H9 (cell line): ENCODE data around the gene KMT2B. TPM values are rescaled to one million over a fixed set of nuclear protein-coding genes. Genes with fewer than 3 reads are reported as not detected.
A peak's percentile ranks its signal among the peaks of the same experiment; 100 is the strongest.

ENCODE experiments used
- DNase-seq: peaks from one replicate; pipeline ENCODE4 v3.0.0-alpha.2; 2017
- H2AFZ ChIP-seq: one replicate; pipeline ENCODE4 v1.6.1; 2013; ENCODE audit warnings: mild to moderate bottlenecking, low read length, control low read depth, moderate library complexity
- H2AK5ac ChIP-seq: 2 replicates; pipeline ENCODE4 v1.6.1; 2013; ENCODE audit warnings: low read length, control low read depth, mixed read lengths; ENCODE audit not compliant: insufficient read length
- H2BK120ac ChIP-seq: one replicate; pipeline ENCODE4 v1.6.1; 2013; ENCODE audit warnings: low read depth, mild to moderate bottlenecking, low read length, control low read depth, inconsistent platforms; ENCODE audit not compliant: poor library complexity, severe bottlenecking
- H2BK12ac ChIP-seq: 2 replicates; pipeline ENCODE4 v1.6.1; 2013; ENCODE audit warnings: low read length, control low read depth, mixed read lengths, low read depth; ENCODE audit not compliant: insufficient read length
- H2BK15ac ChIP-seq: 2 replicates; pipeline ENCODE4 v1.6.1; 2013; ENCODE audit warnings: low read depth, low read length, control low read depth
- H2BK20ac ChIP-seq: one replicate; pipeline ENCODE4 v1.6.1; 2013; ENCODE audit warnings: low read depth, mild to moderate bottlenecking, low read length, control low read depth, inconsistent platforms; ENCODE audit not compliant: poor library complexity, severe bottlenecking
- H2BK5ac ChIP-seq: 2 replicates; pipeline ENCODE4 v1.6.1; 2013; ENCODE audit warnings: low read length, control low read depth, mixed read lengths; ENCODE audit not compliant: insufficient read length
- H3K14ac ChIP-seq: 2 replicates; pipeline ENCODE4 v1.6.1; 2013; ENCODE audit warnings: low read length, control low read depth; ENCODE audit not compliant: insufficient read depth
- H3K18ac ChIP-seq: 2 replicates; pipeline ENCODE4 v1.6.1; 2013; ENCODE audit warnings: low read depth, mild to moderate bottlenecking, mixed read lengths, low read length, control low read depth; ENCODE audit not compliant: insufficient read length
- H3K23ac ChIP-seq: 2 replicates; pipeline ENCODE4 v1.6.1; 2013; ENCODE audit warnings: low read length, control low read depth, mixed read lengths, low read depth; ENCODE audit not compliant: insufficient read length
- H3K23me2 ChIP-seq: 2 replicates; pipeline ENCODE4 v1.6.1; 2013; ENCODE audit warnings: low read depth, mild to moderate bottlenecking, mixed read lengths, low read length, control low read depth; ENCODE audit not compliant: insufficient read length, poor library complexity, severe bottlenecking
- H3K27ac ChIP-seq: 2 replicates; pipeline ENCODE4 v1.5.1; 2013; ENCODE audit warnings: low read length, control low read depth, mixed read lengths, low read depth; ENCODE audit not compliant: insufficient read length
- H3K27me3 ChIP-seq: 2 replicates; pipeline ENCODE4 v1.6.1; 2013; ENCODE audit warnings: low read length, control low read depth, inconsistent platforms; ENCODE audit not compliant: insufficient read depth
- H3K4ac ChIP-seq: 2 replicates; pipeline ENCODE4 v1.6.1; 2013; ENCODE audit warnings: low read depth, mild to moderate bottlenecking, control low read depth, inconsistent platforms, low read length, moderate library complexity
- H3K4me1 ChIP-seq: 2 replicates; pipeline ENCODE4 v1.6.1; 2013; ENCODE audit warnings: low read length, control low read depth, inconsistent platforms; ENCODE audit not compliant: insufficient read depth
- H3K4me2 ChIP-seq: 2 replicates; pipeline ENCODE4 v1.6.1; 2013; ENCODE audit warnings: low read length, control low read depth, mixed read lengths; ENCODE audit not compliant: insufficient read length, insufficient read depth
- H3K56ac ChIP-seq: 2 replicates; pipeline ENCODE4 v1.6.1; 2013; ENCODE audit warnings: low read depth, mild to moderate bottlenecking, mixed read lengths, low read length, control low read depth; ENCODE audit not compliant: insufficient read length
- H3K79me1 ChIP-seq: 2 replicates; pipeline ENCODE4 v1.6.1; 2013; ENCODE audit warnings: low read depth, mild to moderate bottlenecking, moderate library complexity, low read length, control low read depth, inconsistent platforms; ENCODE audit not compliant: insufficient read depth, poor library complexity, severe bottlenecking
- H3K79me2 ChIP-seq: 2 replicates; pipeline ENCODE4 v1.6.1; 2013; ENCODE audit warnings: low read length, control low read depth, inconsistent platforms; ENCODE audit not compliant: insufficient read depth
- H3K9ac ChIP-seq: 2 replicates; pipeline ENCODE4 v1.6.1; 2013; ENCODE audit warnings: low read length, control low read depth, mixed read lengths; ENCODE audit not compliant: insufficient read length; ENCODE audit errors: extremely low read depth
- H3K9me3 ChIP-seq: one replicate; pipeline ENCODE4 v1.6.1; 2013; ENCODE audit warnings: low read depth, low read length, inconsistent platforms; ENCODE audit not compliant: control insufficient read depth
- H3T11ph ChIP-seq: one replicate; pipeline ENCODE4 v1.6.1; 2013; ENCODE audit warnings: mild to moderate bottlenecking, low read length, control low read depth, inconsistent platforms
- H4K20me1 ChIP-seq: one replicate; pipeline ENCODE4 v1.6.1; 2013; ENCODE audit not compliant: control insufficient read depth, insufficient read length, insufficient read depth
- H4K5ac ChIP-seq: 2 replicates; pipeline ENCODE4 v1.6.1; 2013; ENCODE audit warnings: low read depth, mild to moderate bottlenecking, mixed read lengths, low read length, control low read depth; ENCODE audit not compliant: insufficient read length
- H4K8ac ChIP-seq: replicated peaks from 2 replicates; pipeline ENCODE4 v1.6.1; 2013; ENCODE audit warnings: low read length, control low read depth, mixed read lengths, low read depth; ENCODE audit not compliant: insufficient read length
- H4K91ac ChIP-seq: 2 replicates; pipeline ENCODE4 v1.6.1; 2013; ENCODE audit warnings: low read depth, mild to moderate bottlenecking, moderate library complexity, mixed read lengths, low read length, control low read depth; ENCODE audit not compliant: insufficient read length
- H3K27ac Mint-ChIP-seq, 3 experiments: 2 replicates in 2 of 3; 3 replicates in 1 of 3; pipeline ENCODE4 v1.8.0; 2020 to 2021; ENCODE audit warnings: mixed read lengths in 3 of 3, mild to moderate bottlenecking in 1 of 3, moderate library complexity in 1 of 3
- H3K27me3 Mint-ChIP-seq: 2 replicates; pipeline ENCODE4 v1.8.0; 2021; ENCODE audit warnings: low read depth, mild to moderate bottlenecking, moderate library complexity, mixed read lengths
- H3K36me3 Mint-ChIP-seq, 3 experiments: 2 replicates in 2 of 3; 3 replicates in 1 of 3; pipeline ENCODE4 v1.8.0; 2020 to 2021; ENCODE audit warnings: low read depth in 3 of 3, mixed read lengths in 3 of 3; ENCODE audit not compliant: insufficient read depth in 1 of 3
- H3K4me1 Mint-ChIP-seq, 2 experiments: 2 replicates each; pipeline ENCODE4 v1.8.0; 2020; ENCODE audit warnings: mixed read lengths in 2 of 2
- H3K4me3 Mint-ChIP-seq, 2 experiments: 2 replicates in 1 of 2; 3 replicates in 1 of 2; pipeline ENCODE4 v1.8.0; 2020 to 2021; ENCODE audit warnings: mild to moderate bottlenecking in 2 of 2, mixed read lengths in 2 of 2, moderate library complexity in 1 of 2
- H3K9me3 Mint-ChIP-seq, 2 experiments: 2 replicates in 1 of 2; 3 replicates in 1 of 2; pipeline ENCODE4 v1.8.0; 2020; ENCODE audit warnings: mild to moderate bottlenecking in 2 of 2, mixed read lengths in 2 of 2, moderate library complexity in 1 of 2
- WGBS: extraction: QIAGEN DNeasy Blood & Tissue Kit; methylation state at CpG from one replicate; pipeline ENCODE4 v1.1.7; 2013; ENCODE audit warnings: missing lambda C conversion rate, low lambda C conversion rate, mixed read lengths; ENCODE audit not compliant: insufficient read length; ENCODE audit errors: extremely low coverage; 5-methylcytosine and 5-hydroxymethylcytosine counted together
- total RNA-seq: library from RNA; stranded (reverse); gene quantifications from 2 replicates; pipeline ENCODE4 v1.2.1, GENCODE V29; 2021
- TF ChIP-seq, protein P1 (sequence below): fragments of 200-600 bp; sonication (generic); conservative IDR thresholded peaks from 3 replicates; pipeline ENCODE4 v1.8.0; 2021; ENCODE audit warnings: antibody characterized with exemption, mild to moderate bottlenecking

Gene KMT2B
- total RNA-seq, 1 experiment from 2014 or later, result 47.7 TPM

DNA sequence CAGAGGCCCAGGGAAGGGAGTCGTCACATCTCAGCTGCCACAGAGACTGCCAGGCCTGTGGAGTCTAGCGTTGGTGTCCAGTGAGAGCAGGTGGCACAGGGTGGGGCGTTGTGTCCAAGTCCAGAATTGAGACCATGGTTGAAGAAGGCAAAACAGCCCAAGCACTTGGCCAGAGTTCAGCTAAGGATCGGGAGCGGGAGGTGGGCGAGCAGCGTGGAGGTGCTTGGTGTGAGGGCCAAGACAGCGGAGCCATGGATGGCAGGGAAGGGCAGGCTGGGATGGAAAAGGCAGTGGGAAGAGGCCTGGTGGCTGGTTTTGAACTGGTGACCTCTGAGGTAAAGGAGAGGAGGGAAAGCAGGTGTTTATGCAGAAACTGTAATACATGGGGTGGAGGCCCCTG lies 16.5 kb downstream of the KMT2B start:
- no peaks in the 10 kb centered on the region for H3K9me3 Mint-ChIP-seq
- no peaks in the 10 kb centered on the region for H3K23me2 ChIP-seq
- H3K4me1 ChIP-seq, result no peaks in the 10 kb centered on the region
- WGBS, result no CpG with 5 or more reads among the region's 8 CpGs
- H2BK120ac ChIP-seq, result no peak overlapping the region
- H3K27ac ChIP-seq, result no peak overlapping the region
- no peak overlapping the region for H3K23ac ChIP-seq
- no peak overlapping the region for H3T11ph ChIP-seq
- H2AK5ac ChIP-seq, result no peak overlapping the region
- TF ChIP-seq, protein P1, sequence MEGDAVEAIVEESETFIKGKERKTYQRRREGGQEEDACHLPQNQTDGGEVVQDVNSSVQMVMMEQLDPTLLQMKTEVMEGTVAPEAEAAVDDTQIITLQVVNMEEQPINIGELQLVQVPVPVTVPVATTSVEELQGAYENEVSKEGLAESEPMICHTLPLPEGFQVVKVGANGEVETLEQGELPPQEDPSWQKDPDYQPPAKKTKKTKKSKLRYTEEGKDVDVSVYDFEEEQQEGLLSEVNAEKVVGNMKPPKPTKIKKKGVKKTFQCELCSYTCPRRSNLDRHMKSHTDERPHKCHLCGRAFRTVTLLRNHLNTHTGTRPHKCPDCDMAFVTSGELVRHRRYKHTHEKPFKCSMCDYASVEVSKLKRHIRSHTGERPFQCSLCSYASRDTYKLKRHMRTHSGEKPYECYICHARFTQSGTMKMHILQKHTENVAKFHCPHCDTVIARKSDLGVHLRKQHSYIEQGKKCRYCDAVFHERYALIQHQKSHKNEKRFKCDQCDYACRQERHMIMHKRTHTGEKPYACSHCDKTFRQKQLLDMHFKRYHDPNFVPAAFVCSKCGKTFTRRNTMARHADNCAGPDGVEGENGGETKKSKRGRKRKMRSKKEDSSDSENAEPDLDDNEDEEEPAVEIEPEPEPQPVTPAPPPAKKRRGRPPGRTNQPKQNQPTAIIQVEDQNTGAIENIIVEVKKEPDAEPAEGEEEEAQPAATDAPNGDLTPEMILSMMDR, result no peak
- peaks cover 53 to 78% (median 73%) of the 10 kb centered on the region in 3 experiments for H3K36me3 Mint-ChIP-seq
- H3K9me3 ChIP-seq, result no peaks in the 10 kb centered on the region
- H3K79me1 ChIP-seq, result no peaks in the 10 kb centered on the region
- H4K20me1 ChIP-seq, result no peaks in the 10 kb centered on the region
- no peak overlapping the region for H4K8ac ChIP-seq
- no peak for DNase-seq
- H3K27me3 ChIP-seq, result no peaks in the 10 kb centered on the region
- H3K4me1 Mint-ChIP-seq, result peaks cover 0 to under 1% of the 10 kb centered on the region in 2 experiments; a peak in 1 of 4 replicates
- H2BK12ac ChIP-seq, result no peak overlapping the region
- H2AFZ ChIP-seq, result no peak overlapping the region
- H3K14ac ChIP-seq, result no peak overlapping the region
- H3K4me3 Mint-ChIP-seq, result no peak overlapping the region; a peak in 1 of 5 replicates
- H2BK5ac ChIP-seq, result no peak overlapping the region
- H3K79me2 ChIP-seq, result no peaks in the 10 kb centered on the region
- no peak overlapping the region for H4K5ac ChIP-seq
- no peak overlapping the region for H3K4ac ChIP-seq
- no peak overlapping the region for H3K4me2 ChIP-seq
- no peak overlapping the region for H4K91ac ChIP-seq
- no peak overlapping the region for H2BK20ac ChIP-seq
- no peaks in the 10 kb centered on the region for H3K27me3 Mint-ChIP-seq
- peak overlapping the region in 1 of 3 experiments; percentile 73; a peak in 4 of 7 replicates for H3K27ac Mint-ChIP-seq
- no peak overlapping the region for H3K18ac ChIP-seq
- H3K9ac ChIP-seq, result no peak overlapping the region
- H3K56ac ChIP-seq, result no peak overlapping the region
- no peak overlapping the region for H2BK15ac ChIP-seq
